IPS-NIHi7 (cell line): ENCODE measurements around the gene TLE5.
"Not testable (repeated sequence)": the region's sequence is repeated elsewhere in the genome, so short reads cannot be mapped to it uniquely, and the experiment has no call there.

ENCODE experiments used
- DNase-seq: peaks from one replicate; pipeline ENCODE4 v3.0.0; 2012; ENCODE audit warnings: mixed read lengths; ENCODE audit errors: extremely low spot score

TLE5 gene

DNA sequence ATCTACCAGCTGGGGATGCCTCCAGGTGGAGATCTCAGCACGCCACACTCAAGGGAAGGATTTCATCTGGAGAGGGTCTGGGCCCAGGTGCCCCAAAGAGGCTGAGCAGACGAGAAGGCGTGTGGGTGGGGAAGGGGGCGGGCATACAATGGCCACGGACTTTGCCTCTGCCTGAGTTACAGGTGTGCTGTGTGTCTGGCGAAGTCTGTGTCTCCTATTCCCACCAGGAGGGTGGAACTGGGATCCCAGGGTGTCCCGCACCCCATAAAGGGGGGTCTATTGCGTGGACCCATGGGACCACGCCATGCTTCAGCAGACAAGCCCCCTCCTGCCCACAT lies 36.8 kb downstream of the TLE5 start:
- DNase-seq = no peak

DNA sequence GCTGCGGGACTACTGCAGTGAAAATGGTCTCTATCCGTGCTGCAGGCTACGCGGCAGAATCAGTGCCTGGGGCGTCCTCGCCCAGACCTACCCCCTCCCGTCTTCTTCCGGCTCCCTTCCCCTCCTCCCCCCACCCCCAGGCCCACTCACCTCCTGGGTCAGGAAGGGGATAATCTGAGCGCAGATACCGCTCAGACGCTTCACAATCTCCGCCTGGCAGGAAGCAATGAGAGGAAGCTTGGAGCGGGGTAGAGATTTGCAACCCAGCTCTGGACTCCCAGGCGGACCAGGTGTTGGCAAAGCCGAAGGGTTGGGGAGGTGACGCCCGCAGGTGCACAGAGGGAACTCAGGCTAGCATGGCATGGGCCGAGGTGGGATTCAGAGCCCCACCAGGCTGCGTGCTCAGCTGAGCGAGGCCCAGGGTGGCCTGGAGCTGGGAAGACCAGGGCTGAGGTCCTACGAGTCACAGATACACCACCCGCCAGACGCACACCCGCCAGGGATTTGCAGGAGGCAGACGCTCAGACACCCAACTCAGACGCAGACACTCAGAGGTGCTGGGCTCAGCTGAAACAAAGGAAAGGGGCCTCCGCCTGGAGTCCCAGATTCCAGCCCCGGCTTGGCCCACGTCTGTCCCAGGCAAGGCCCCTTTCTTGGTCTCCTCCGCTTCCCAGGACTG lies 37.3 kb downstream of the TLE5 start:
- peak; percentile 66 for DNase-seq

DNA sequence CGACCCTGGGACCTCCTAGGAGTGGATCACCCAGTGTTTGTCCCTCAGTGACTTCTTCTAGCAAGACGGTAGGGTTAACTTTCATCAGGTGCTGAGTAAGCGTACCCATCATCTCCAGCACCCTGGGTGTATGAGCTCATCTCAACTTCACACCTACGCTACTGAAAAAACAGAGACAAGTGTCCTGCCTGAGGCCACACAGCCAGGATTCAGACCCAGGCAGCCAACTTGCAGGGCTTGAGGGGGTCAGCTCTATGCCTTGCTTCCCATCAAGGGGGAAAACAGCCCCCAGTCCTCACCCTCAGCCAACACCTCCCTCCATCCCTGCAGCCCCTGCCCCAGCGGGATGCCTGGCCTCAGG lies 37.8 kb downstream of the TLE5 start:
- no peak for DNase-seq

DNA sequence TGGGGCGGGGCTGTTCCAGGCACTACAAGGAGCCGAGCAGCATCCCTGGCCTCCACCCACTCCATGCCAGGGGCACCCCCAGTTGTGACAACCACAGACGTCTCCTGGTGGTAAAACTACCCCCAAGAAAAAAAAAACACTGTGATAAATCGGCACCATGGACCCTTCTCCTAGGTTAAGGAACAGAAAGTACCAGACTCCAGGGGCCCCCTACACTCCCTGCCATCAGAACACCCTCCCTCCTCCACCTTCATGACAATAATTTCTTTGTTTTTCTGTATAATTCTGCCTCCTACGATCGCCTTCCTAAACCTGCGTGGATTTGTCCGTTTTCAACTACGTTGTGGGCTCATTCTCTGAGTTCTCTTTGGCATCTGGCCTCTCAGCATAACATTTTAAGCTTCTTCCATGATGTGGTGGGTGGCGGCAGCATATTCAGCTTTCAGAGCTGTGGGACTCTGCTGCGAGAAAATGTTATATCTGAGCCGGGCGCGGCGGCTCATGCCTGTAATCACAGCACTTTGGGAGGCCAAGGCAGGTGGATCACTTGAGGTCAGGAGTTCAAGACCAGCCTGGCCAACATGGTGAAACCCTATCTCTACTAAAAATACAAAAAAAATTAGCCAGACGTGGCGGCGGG lies 41.9 kb downstream of the TLE5 start:
- DNase-seq = no peak

DNA sequence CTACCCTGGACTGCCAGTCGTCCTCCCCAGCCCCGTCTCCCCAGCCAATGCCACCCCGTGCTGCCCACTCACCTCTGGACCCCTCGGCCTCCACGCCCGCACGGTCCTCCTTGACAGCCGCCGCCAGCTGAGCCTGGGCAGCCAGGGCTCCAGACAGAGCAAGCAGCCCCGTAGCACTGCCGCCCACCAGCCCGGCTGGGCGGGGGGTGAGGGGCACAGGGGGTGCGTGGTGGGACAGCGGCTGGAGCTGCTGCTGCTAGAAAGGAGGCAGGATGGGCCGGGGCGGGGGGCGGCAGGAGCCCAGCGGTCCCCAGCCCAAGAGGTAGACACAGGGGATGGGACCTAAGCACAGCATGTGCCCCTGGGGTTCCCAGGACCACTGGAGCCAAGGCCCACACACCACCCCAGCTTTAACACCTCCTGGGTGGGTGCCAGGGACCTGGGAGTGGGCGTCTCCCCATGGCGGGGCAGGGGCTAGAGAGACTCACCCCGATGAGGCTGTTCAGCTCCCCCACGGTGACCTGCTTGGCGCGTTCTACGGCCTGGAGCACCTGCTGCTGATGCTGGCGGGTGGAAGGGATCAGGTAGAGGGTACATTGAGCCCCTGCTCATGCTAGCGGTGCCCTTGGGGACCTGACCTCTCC lies 43.0 kb downstream of the TLE5 start:
- DNase-seq = no peak

DNA sequence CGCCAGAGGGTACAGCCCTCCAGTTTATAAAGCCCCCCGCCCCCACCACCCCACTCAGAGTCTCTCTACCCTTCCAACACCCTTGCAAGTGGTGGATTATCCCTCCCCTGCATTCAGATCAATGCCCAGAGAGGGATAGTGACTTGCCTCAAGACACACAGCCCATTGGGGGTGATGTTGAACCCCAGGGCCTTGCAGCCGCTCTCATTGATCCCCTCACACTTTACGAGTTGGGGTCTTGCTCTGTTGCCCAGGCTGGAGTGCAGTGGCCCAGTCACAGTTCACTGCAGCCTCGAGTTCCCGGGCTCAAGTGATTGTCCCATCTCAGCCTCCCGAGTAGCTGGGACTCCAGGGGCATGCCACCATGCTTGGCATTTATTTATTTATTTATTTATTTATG lies 44.4 kb downstream of the TLE5 start:
- no peak for DNase-seq

DNA sequence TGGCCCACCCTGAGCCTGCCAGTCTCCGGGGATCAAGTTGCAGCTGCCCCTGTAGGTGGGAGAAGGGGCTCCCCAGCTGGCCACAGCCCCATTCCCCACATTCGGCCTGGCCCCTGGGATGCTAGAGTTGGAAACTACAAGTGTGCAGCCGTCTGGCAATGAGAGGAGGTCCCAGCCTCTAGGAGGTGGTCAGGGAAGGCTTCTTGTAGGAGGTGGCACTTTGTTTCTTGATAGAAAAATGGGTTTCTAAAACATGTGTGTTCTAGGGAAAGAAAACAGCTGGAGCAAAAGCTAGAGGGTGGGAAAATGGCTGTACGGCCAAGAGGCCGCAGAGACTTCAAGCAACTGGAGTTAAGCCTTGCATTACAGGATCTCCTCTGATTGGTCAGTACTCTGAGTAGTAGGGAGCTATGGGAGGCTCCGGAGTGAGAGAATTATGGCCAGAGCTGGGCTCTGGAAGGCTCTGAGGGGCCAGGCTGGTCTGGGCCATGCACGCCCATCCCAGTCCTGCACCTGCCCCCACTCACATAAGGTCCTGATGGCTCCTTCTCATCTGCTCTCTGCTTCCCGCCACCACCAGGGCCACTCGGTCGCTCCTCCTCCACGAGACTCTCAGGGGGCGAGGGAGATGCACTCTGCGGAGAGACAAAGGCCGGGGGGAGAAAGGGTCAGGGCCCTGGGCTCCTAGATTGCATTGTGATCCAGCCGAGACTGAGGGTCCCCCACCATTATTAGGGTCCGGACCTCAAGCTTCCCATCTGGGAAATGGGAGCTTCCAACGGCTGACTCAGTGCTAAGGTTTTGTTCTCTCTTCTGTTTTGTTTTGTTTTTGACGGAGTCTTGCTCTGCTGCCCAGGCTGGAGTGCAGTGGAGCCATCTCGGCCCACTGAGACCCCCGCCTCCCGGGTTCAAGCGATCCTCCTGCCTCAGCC lies 46.9 kb downstream of the TLE5 start:
- no peak for DNase-seq

DNA sequence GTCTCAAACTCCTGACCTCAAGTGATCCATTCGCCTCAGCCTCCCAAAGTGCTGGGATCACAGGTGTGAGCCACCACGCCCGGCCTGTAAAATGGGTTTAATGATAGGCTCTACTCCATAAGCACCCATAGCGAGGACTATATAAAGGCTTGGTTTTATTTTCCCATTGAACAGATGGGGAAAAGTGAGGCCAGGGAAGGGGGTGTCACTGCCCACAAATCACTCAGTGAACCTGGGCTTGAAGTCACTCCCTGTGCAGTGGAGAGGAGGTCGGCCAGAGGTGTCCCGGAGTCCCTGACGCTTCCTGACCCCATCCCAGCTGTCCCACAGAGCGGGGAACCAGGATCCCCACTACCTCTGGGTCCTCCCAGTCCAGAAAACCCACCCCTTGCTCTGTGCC lies 48.2 kb downstream of the TLE5 start:
- no peak for DNase-seq

DNA sequence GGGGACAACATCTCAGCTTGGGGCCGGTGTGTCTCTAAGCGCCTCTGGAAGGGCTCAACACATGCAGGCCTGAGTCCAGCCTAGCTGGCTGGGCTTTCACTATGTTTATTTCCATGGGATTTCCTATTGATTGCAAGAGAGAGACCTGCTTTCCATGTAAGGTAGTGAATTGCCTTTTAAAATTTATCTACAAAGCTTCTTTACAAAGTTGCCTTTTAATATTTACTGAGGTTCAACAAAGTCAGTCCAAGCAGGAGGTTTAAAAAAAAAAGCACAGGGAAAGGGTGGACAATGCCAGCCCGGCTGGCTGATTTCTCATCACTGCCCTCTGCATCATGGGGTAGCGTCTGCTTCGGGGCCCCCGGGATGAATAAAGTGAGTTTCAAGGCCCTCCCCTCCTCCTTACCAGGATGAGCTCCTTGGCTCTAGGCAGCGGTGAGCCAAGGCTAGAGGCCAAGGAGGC lies 49.0 kb downstream of the TLE5 start:
- no peak for DNase-seq

DNA sequence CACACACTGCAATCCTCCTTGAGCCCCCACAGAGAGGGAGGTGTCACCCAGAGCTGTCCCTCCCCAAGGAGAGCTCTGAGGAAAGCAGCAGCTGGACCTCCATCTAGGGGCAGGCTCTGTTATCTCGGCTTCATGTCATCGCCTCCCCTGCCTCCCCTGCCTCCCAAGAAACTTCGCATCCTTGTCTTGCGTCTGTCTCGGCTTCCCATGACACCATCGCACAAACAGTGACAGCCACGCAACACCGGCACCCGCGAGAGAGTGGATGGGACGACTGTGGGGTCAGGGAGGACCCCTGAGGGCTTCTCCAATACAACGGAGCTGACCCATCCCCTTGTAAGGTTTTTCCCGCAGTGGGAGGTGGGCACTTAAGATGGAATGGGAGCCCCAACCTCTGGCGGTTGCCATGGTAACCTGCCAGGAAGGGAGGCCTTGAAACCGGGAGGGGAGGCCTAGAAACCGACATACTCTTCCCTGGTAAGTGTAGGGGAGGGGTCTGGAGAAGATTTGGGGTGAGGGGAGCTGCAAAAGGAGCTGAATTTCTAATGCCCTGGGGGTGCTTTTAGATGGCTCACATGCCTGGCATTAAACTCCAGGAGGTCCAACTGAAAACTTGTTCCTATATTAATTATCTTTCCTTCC lies 49.6 kb downstream of the TLE5 start:
- no peak for DNase-seq

DNA sequence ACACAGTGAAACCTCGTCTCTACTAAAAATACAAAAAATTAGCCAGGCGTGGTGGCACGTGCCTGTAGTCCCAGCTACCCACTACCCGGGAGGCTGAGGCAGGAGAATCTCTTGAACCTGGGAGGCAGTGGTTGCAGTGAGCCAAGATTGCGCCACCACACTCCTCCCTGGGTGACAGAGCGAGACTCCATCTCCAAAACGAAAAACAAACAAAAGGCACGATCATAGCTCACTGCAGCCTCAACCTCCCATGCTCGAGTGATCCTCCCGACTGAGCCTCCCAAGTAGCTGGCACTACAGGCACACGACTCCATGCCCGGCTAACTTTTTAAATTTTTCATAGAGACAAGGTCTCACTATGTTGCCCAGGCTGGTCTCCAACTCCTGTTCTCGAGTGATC lies 50.2 kb downstream of the TLE5 start:
- not testable (repeated sequence) for DNase-seq

DNA sequence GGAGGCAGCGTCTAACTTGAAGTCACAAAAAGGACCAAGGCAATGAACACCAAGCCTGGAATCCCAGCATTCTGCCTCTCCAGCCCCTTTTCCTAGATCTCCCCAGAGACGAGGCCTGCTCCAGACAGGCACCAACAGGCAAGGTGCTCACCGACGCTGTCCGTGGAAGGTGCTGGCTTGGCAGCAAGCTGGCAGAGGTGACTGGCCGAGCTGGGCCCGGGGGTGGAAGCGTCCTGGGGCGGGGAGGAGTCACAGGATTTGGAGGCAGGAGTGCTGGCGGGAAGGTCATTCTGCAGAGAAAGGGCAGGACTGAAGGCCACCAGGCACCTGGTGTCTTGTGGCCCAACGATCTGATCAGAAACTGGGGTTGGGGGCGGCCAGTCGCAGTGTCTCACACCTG lies 51.4 kb downstream of the TLE5 start:
- no peak for DNase-seq

DNA sequence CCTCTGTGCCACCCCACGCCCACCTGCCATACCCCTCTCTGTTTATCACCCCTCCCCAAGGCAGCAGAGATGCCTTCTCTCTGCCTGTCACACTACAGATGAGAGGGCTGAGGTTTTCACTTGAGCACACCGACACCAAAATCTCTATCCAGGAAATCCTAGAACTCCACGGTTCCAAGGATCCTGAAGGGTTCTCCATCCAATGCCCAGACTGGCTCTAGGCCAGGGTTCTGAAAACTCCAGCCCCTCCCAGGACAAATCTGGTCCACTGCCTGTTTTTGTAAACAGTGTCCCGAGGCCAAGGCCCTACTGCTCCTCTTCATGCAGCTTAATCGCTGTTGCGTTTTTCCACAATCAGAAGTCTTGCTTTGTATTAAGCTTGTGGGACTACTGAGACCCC lies 53.3 kb downstream of the TLE5 start:
- no peak for DNase-seq

DNA sequence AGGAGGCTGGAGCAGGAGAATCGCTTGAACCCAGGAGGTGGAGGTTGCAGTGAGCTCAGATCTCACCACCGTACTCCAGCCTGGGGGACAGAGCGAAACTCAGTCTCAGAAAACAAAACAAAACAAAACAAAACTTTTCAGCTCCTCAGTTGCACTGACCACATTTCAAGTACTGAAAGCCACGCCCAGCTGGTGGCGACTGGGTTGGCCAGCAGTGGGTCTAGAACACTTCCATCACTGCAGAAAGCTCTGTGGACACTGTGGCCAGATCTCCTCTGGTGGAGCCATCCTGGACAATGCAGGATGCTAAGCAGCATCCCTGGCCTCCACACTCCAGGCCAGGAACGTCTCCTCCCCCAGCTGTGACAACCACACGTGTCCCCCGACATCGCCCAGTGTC lies 54.3 kb downstream of the TLE5 start:
- DNase-seq = no peak

DNA sequence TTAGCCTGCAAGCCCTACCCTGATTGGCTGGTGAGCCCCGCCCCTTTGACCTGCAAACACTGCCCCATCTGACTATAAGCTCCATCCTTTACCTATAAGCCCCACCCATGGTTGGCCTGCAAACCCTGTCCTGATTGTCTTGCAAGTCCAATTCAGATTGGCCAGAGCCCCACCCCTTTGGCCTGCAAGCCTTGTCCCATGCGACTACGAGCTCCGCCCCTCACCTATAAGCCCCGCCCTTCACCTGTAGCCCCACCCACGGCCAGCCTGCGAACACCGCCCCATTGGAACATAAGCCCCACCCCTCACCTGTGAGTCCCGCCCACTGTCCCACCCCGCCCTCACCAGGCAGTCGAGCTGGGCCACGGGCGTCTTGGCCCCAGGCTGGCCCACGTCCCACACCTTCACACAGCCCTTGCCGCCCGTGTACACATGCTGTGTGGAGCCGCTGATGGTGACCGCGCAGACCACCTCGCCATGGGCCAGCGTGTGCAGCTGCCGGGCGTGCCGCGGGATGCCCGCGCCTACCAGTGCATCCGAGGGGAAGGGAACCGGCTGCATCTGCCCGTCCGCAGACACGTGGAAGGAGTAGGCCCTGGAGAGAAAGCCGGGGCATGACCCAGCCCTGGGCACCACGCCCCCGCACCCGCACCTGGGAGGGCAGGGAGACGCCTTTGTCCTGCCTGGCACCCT lies 56.1 kb downstream of the TLE5 start:
- DNase-seq = peak; percentile 92

DNA sequence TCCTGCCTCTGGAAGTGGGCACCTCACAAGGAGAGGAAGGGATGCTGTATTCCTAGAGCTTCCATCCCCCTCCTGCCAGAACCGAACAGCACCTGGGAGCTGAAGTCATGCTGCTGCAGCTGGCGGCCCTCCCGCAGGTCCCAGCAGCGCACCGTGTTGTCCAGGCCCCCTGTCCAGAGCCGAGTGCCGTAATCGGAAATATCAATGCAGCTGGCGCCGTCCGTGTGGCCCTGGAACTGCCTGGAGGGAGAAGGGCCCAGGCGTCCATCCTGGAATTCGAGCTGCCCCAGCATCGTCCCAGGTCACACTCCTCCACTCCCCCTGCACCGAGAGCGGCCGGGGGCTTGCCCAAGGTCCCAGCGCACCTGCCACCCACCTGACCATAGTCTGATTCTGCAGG lies 57.0 kb downstream of the TLE5 start:
- no peak for DNase-seq

DNA sequence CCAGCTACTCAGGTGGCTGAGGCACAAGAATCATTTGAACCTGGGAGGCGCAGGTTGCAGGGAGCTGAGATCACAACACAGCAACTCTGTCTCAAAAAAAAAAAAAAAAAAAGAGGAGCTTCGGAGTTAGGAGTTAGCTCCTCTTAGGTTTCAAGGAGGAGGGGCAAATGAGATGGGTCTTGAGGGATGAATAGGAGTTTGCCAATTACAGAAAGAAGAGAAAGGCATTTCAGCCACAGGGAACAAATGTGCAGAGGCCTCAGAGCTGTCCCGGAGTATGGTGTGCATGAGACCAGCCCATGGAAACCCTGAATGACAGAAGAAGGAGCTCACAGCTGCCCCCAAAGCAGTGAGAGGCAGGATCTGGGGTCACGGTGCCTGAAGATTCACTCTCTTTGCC lies 57.8 kb downstream of the TLE5 start:
- DNase-seq = no peak

DNA sequence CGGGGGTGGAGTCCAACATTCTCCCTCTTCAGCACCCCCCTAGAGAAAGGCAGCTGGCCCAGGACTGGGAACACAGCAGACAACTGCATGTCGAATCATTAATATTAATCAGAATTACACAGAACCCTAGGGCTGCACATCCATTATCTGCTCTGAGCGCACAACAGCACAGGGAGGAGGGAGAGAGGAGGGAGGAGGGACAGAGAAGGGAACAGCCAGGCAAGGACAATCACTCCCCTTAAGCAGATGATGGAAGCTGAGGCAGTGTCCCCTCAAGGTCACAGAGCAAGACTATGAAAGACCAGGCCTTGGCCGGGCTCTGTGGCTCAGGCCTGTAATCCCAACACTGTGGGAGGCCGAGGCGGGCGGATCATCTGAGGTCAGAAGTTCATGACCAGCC lies 59.2 kb downstream of the TLE5 start:
- no peak for DNase-seq
